Measurements from ENCODE around the gene RPH3AL. TPM values are rescaled to one million over a fixed set of nuclear protein-coding genes. Genes with fewer than 3 reads are reported as not detected.
A peak's percentile ranks its signal among the peaks of the same experiment; 100 is the strongest.

RPH3AL gene
- total RNA-seq, 1 experiment from 2014 or later = 2.6 TPM

GRCh38 chr17:384622-385177 lies 32.1 kb upstream of the RPH3AL start:
- H3K36me3 ChIP-seq = no peaks in the 10 kb centered on the region
- H3K27me3 ChIP-seq = peaks cover 13% of the 10 kb centered on the region
- H3K27ac ChIP-seq = no peak overlapping the region
- H3K4me1 ChIP-seq = 0 out of 2 replicates have a peak, but pooled peaks cover 9% of the 10 kb centered on the region
- no peak overlapping the region; the same call in 1 of the 2 replicates for H3K4me3 ChIP-seq
- H3K9me3 ChIP-seq (replicated peaks) = no peaks in the 10 kb centered on the region
- DNase-seq = no peak

DNA sequence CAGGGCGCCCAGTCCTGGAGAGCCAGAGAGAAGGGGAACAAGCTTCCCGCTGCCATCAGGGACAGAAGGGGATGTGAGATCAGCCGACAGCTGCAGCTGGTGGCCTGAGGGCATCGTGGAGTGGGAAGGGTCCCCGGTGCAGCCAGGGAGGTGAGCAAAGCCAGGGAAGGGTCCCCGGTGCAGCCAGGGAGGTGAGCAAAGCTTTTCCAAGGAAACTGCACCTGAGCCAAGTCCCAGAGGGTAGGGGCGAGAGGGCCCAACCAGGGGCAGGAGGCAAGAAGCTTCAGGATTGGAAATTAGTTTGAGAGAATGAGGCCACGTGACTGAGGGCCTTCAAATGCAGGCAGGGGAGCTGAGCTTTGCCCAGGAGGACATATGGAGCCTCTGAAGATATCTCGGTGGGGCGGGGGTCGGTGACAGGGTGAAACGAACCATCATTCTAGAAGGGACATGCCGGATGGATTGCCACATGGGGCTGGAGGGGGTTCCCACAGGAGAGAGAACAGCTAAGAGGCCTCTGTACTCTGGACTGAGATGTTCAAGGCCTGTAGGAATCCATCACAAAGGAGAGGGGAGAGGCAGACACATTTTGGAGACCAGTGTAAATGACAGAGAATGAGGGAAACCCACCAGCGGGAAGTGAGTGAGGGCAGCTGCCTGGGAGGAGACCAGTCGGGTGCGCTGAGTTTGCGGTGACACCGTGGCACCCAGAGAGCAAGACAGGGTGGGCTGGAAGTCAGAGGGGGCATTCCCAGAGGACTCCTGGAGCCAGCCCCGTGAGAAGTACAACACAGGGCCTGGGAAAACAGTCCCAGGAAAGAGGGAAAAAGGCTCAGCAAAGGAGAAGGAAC lies 31.4 kb upstream of the RPH3AL start:
- DNase-seq = peak; percentile 26 to 52
- H3K36me3 ChIP-seq = no peaks in the 10 kb centered on the region
- H3K27me3 ChIP-seq = peaks cover 13% of the 10 kb centered on the region
- no peak overlapping the region for H3K4me3 ChIP-seq
- no peak overlapping the region for H3K27ac ChIP-seq
- H3K4me1 ChIP-seq = 0 out of 2 replicates have a peak, but pooled peaks cover 9% of the 10 kb centered on the region
- H3K9me3 ChIP-seq (replicated peaks) = no peaks in the 10 kb centered on the region

GRCh38 chr17:382644-383533 lies 30.3 kb upstream of the RPH3AL start:
- Histone ChIP-seq H3K36me3 (no peaks in the 10 kb centered on the region), H3K4me1 (0 out of 2 replicates have a peak, but pooled peaks cover 9% of the 10 kb centered on the region), H3K27me3 (peaks cover 13% of the 10 kb centered on the region), H3K27ac (no peak overlapping the region), H3K9me3 (replicated peaks) (no peaks in the 10 kb centered on the region), H3K4me3 (no peak overlapping the region)
- peak; percentile 40 to 58 for DNase-seq

DNA sequence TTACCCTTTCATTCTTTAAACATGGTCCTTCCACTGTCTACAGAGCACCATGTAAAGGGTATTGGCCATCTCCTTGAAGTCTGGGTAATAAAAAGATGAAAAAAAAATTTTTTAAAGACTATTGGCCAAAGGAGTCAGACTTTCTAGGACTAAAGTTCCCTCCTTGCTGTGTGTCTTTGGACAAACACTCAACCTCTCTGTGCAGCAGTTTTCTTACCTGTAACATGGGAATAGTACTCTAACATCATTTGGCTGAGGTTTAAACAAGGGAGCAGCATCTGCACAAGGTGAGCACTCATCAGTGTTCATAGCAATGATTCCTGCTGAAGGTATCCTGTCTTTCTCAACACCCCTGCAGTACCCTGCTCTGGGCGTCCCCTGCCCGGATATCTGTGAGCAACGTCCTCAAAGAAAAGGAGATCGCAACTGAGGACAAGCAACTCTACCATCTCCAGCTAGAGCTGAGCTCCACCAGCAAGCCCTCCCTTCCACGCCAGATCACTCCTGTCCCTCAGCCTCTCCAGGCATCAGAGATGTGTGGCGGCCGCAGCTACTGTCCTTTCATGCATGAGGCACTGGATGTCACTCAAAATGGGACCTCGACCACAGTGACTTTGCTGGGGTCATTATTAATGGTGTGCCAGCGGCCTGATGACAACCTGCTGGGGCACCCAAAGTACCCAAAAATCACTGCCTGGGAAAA lies 29.5 kb upstream of the RPH3AL start:
- Histone ChIP-seq H3K9me3 (replicated peaks) (no peaks in the 10 kb centered on the region), H3K4me1 (0 out of 2 replicates have a peak, but pooled peaks cover 9% of the 10 kb centered on the region), H3K4me3 (no peak overlapping the region), H3K36me3 (no peaks in the 10 kb centered on the region), H3K27me3 (peaks cover 13% of the 10 kb centered on the region), H3K27ac (no peak overlapping the region)
- no peak for DNase-seq

DNA sequence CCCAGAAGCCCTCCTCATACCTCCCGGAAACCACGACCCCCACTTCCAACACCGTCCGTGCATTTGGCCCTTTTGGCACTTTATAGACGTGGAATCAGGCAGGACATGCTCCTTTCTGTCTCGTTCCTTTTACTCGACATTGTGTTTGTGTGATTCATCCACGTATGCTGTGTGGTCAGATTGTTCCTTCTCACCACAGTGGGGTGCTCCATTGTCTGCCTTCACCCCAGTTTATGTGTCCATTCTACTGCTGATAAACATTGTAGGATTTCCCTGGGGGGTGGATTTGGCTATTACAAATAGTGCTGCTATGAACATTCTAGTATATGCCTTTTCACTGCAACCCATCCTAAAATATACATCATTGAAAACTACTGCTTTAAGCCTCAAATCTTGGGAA lies 28.9 kb upstream of the RPH3AL start:
- H3K4me3 ChIP-seq = no peak overlapping the region
- 0 out of 2 replicates have a peak, but pooled peaks cover 9% of the 10 kb centered on the region for H3K4me1 ChIP-seq
- peaks cover 13% of the 10 kb centered on the region for H3K27me3 ChIP-seq
- H3K9me3 ChIP-seq (replicated peaks) = no peaks in the 10 kb centered on the region
- H3K27ac ChIP-seq = no peak overlapping the region
- DNase-seq = no peak
- no peaks in the 10 kb centered on the region for H3K36me3 ChIP-seq

DNA sequence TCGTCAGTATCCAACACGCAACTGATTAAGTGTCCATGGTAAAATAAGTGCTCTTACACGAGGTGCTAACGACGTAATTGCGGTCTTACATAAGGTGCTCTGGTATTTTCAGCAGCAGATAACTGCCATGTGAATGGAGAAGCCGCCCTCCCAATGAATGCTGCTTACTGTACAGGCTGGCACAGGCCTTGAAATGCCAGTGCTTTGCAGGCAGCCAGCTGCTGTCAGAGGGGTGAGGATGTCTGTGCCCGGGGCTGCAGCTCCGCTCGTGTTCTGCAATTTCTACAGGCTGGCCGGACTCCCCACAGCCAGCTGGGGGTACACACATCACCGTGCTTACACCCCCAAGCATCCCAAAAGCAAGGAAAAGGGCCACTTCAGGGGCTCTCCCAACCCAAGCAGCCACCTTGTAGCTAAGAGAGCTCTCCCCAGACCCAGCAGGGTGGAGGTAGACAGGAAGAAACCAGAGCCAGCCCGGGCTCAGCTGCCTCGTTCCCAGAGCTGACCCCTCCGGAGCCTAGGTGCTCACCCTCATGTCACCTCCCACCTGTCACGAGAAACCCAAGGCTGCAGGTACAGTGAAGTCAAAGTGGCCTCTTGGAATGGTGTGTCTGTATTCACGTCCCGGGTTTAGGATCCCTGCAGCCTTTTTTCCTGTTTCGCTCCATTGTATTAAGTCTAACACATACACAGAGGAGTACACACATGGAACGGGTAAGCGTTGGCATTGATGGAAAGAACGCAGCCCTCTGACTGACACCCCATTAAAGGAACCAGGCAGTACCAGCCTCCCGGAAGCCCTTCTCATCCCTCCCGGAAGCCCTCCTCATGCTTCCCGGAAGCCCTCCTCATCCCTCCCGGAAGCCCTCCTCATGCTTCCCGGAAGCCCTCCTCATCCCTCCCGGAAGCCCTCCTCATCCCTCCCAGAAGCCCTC lies 27.2 kb upstream of the RPH3AL start:
- no peaks in the 10 kb centered on the region for H3K9me3 ChIP-seq (replicated peaks)
- no peak overlapping the region for H3K27ac ChIP-seq
- H3K27me3 ChIP-seq = peaks cover 9% of the 10 kb centered on the region; the same call in 1 of the 2 replicates
- no peak for DNase-seq
- 0 out of 2 replicates have a peak, but pooled peaks cover 9% of the 10 kb centered on the region for H3K4me1 ChIP-seq
- H3K4me3 ChIP-seq = no peak overlapping the region
- H3K36me3 ChIP-seq = no peaks in the 10 kb centered on the region

- no peak overlapping the region for H3K4me3 ChIP-seq
- no peak for DNase-seq
- no peaks in the 10 kb centered on the region for H3K9me3 ChIP-seq (replicated peaks)
- H3K4me1 ChIP-seq = 0 out of 2 replicates have a peak, but pooled peaks cover 5% of the 10 kb centered on the region
- H3K36me3 ChIP-seq = no peaks in the 10 kb centered on the region
- H3K27me3 ChIP-seq = 0 out of 2 replicates have a peak, but pooled peaks cover 1% of the 10 kb centered on the region
- no peak overlapping the region for H3K27ac ChIP-seq
These were observed 25.5 kb upstream of the RPH3AL start for GRCh38 chr17:378068-378467.

- peak in 1 of 2 experiments; percentile 31 for DNase-seq
- H3K27me3 ChIP-seq = no peaks in the 10 kb centered on the region
These were observed 24.6 kb upstream of the RPH3AL start for GRCh38 chr17:376936-377863.

DNA sequence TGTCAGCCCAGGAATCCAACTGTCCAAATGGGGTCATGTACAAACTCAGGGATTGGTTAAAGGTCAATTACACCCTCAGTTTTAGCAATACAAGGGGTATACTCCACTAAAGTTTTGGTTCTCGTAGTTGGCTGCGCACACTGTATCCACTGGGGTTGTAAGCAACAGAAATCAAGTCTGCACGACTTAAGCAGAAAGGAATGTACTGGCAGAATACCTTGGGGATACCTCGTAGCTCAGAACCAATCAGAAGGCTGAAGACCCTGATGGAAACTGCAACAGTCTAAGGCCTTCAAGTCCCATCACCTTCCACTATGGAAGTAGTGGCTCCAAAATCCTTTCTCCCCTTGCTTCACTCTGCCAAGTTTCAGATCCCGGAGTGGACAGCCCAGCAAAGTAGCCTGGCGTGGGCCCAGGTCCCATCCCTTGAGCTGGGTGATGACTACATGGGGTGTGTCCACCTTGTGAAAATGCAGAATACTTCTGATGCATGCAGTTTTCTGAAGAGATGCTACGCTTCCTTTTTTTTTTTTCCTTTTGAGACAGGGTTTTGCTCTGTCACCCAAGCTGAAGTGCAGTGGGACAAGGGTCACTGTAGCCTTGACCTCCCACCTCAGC lies 21.1 kb upstream of the RPH3AL start:
- H3K27ac ChIP-seq = no peak overlapping the region
- no peaks in the 10 kb centered on the region for H3K9me3 ChIP-seq (replicated peaks)
- H3K4me3 ChIP-seq = no peak overlapping the region
- no peaks in the 10 kb centered on the region for H3K27me3 ChIP-seq
- no peaks in the 10 kb centered on the region for H3K36me3 ChIP-seq
- H3K4me1 ChIP-seq = no peaks in the 10 kb centered on the region
- DNase-seq = no peak

More at GRCh38 chr17:376936-377863, 24.6 kb upstream of the RPH3AL start:
- no peaks in the 10 kb centered on the region for H3K36me3 ChIP-seq
- H3K9me3 ChIP-seq (replicated peaks) = no peaks in the 10 kb centered on the region
- H3K4me1 ChIP-seq = no peaks in the 10 kb centered on the region
- H3K27ac ChIP-seq = no peak overlapping the region
- no peak overlapping the region for H3K4me3 ChIP-seq

DNA sequence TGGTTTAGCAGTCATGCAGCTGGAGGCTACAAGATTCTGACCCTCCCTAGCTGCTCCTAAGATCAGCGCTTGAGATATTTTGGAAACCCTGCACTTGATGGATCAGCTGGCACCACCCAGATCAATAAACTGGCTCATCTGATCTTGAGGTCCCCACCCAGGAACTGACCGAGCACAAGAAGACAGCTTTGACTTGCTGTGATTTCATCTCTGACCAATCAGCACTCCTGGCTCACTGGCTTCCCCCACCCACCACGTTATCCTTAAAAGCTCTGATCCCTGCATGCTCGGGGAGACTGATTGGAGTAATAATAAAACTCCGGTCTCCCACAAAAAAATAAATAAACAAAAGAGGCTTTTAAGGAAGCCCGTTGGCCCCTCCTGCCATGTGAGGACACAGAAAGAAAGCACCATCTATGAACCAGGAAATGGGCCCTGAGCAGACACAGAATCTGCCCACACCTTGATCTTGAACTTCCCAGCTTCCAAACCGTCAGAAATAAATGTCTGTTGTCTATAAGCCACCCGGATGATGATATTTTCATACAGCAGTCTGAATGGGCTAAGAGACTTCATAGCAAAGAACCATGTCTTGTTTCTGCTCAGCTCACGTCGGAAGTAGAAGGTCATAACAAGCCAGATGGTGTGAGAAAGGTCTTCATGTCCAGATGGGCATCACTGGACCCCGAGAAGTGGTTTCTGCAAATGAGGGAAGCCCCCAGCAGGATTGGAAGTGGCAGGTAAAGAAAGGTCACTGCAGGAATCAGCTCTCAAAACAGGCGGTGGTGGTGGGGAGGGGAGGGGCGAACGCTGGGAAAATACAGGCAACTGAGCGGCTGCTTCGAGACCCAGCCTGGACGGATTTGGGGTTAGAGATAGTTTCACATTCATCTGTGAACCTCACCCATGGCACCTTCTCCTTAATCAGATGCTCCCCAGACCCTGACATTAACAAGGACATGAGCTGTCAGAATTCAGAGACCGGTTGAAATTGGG lies 19.8 kb upstream of the RPH3AL start:
- H3K9me3 ChIP-seq (replicated peaks) = no peaks in the 10 kb centered on the region
- DNase-seq = no peak
- no peak overlapping the region for H3K27ac ChIP-seq

GRCh38 chr17:371583-371982 lies 19.0 kb upstream of the RPH3AL start:
- Histone ChIP-seq H3K27me3 (no peaks in the 10 kb centered on the region), H3K4me3 (no peak overlapping the region), H3K9me3 (replicated peaks) (no peaks in the 10 kb centered on the region), H3K36me3 (no peaks in the 10 kb centered on the region), H3K27ac (no peak overlapping the region), H3K4me1 (no peaks in the 10 kb centered on the region)
- no peak for DNase-seq

More for the DNA sequence above, 19.8 kb upstream of the RPH3AL start:
- Histone ChIP-seq H3K27me3 (no peaks in the 10 kb centered on the region), H3K36me3 (no peaks in the 10 kb centered on the region), H3K4me3 (no peak overlapping the region), H3K4me1 (no peaks in the 10 kb centered on the region)
